ENCODE data around the gene FGG.
"Not testable (repeated sequence)": the region's sequence is repeated elsewhere in the genome, so short reads cannot be mapped to it uniquely, and the experiment has no call there.

FGG gene

DNA sequence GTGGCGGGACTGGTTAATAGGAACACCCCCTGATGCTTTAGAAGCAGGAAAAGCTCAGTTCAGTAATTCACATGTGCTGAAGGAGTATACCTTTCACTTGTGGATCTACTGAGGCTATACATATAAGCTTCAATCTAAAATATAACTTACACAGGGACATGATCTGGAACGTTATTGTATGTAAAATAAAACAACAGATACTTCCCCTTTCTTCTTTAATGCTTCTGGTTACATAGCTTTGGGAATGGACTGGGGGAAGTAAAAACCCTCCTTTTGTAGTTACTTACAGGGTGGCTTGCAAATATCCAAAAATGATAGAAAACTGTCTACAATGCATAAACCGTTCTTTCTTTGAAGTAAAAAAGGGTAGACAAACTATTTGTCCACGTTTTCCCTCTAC, 1.9 kb downstream of the FGG start:
- no peak for DNase-seq (ENCODE audit: low read depth)

DNA sequence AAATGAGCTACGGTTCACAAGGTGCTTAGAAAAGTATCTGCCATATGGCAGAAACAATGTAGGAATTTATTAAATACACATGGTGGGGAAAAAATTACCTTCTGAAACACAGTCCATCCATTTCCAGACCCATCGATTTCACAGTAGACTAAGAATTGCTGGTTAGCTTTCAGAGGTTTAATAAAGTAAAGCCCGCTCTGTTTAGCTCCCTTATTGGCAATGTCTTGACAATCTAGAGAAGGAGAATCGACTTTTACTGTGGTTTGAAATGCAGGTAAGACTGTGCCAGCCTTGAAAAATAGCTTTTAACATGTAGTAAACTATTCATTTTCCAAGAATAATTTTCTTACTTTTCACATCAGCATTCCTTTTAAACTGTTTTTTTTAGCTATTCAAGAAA, 2.9 kb downstream of the FGG start:
- no peak for DNase-seq (ENCODE audit: low read depth)

DNA sequence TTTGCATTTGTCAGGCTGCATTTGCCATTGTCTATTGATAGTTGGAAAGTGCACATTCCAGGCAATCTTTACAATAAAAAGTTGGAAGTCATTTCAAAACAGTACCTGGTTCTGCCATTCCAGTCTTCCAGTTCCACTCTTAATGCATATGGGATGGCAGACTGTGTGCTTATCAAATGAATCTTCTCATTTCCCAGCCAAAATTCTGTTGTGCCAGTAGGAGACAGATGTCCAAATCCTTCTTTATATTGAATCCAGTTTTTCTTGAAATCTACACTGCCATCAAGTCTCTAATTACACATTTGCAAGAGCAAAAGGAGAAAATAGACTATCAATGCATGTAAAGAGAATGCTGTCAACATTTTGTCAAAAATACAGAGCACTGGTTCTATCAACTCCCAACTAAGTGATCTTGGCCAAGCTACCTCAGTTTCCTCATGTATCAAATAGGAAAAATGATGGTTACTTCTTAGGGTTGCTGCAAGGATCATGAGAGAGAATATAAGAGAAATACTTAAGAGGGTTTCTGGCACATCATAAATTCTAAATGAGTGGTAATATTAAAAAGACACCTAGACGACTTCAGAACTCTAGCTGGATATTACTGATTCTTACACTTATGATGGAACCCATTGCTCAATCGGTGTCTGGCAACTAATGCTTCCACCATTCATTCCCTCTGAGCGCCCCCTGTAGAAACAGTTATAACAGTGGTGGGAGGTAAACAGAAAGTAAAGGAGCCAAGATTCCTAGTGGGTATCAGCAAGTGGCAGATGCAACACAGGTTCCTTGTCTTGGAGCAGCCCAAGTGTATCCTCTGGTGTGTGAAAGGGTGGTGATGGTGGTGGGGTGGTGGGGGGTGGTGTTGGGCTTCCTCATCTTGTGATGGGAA, 3.8 kb downstream of the FGG start:
- DNase-seq (ENCODE audit: low read depth), result no peak

DNA sequence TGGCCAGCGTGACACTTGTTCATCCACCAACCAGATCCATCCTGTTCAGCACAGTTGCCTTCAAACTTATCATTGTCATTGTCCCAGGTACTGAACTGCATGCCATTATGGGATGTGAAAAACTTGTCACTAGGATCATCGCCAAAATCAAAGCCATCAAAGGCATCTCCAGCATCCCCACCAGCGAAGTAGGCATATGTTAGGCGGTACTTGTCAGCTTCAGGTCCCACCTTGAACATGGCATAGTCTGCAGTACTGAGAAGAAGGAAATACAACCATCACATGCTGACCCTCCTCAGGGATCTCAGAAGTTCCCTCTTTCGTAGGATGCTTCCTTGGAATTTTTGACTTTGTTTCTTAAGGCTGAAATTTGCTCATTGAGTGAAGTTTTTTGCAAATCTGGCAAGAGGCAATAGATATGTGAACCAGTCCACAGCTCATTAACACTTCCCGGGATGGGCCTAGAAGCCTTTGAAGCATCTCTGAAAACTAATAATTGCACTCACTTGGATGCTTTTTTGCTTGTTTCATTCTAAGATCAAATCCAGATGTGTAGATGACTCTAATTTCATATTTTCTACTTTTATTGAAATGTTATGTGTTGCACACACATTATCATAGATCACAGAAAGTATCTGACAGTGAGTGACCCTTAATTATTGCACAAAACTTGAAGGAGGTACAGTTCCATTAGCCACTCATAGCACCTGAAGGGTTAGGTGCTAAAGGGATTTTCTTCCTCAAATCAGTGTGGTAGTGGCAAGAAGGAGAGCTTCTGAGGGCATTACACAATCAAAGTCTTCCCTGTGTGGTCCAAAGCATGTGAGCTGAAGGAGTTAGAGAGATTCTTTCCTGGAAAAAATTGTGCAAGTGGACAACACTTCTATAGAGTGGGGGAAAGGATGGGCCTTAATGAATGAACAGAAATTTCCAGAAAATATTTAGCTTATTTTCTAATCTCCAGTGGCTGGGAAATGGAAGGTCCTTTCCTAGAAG, 5.4 kb downstream of the FGG start:
- DNase-seq (ENCODE audit: low read depth), result no peak

DNA sequence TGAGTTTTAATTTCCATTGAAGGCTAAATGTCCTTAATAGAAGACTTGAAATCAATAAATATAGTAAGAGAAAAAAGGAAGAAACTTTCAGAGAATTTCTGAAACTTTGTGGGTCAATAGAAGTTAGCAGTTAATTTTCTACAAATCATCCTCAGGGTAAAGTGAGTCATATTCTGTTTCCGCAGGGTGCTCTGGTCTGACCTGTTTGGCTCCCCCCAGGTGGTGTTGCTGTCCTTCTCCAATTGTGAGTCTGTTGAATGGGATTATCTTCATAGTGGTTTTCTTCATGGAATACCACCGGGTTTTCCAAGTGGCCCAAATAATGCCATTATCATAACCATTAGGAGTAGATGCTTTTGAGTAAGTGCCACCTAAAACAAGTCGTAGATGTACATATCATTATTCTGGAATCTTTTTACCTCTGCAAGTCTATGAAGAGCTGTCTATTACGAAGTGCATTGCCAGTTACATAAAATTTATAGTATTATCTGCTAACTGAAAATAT, 7.7 kb downstream of the FGG start:
- no peak for DNase-seq (ENCODE audit: low read depth)

DNA sequence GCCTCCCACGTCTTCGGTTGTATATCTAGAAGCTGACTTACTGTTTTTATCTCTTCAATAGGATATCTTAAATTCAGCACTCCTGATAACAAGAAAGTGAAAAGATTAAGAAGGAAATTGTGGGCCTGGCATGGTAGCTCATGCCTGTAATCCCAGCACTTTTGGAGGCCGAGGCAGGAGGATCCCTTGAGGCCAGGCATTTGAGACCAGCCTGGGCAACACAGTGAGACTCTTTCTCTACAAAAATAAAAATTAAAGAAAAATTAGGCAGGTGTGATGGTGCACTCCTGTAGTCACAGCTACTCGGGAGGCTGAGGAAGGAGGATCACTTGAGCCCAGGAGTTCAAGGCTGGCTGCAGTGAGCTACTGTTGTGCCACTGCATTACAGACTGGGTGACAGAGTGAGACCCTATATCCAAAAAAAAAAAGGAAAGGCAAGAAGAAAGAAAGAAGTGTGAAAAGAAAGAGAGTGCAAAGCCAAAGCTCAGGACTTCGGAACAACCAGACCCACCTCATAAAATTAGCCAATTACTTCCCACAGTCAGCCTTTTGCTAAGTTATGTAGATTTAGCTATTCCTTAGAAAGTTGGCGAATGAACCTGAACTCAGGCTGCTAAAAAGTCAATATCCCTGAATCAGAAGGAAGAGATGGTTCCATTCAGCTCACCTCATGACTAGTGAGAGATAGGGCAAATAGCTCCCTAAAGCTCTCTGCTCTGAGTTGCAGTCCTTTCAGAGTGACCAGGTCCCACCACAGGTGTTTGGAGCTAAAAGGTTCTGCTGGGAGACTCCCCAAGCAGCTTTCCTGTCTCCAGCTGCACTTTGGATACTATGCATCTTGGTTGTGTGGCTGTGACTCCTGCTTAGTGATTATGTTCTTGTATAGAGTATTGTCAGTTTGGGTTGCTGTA, 9.2 kb downstream of the FGG start:
- no peak for DNase-seq (ENCODE audit: low read depth)

DNA sequence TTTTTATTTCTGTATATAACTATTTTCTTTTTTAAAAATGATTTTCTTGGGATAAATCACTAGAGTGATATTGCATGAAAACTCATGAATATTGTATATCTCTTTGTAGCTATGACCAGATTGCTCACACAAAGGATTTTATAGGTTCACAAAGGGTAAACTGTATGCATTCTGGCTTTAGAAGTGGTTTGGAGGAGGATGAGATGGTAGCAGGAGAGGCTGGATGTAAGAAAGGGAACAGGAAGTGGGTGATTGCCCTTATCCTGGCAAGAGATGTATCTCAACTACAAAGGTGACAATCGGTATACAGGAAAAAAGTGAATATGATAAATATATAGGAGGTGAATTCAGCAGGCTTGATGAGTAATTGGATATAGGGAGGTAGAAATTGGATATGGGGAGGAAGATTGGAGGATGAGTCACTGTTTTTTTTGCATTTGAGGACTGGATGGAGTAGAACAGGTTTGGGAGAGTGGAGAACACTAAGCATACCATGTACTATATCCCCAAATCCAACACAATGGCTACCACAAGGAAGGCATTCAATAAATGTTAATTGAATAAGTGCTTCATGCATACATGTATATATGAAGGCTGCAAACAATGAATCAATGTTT, 9.9 kb downstream of the FGG start:
- no peak for DNase-seq (ENCODE audit: low read depth)

DNA sequence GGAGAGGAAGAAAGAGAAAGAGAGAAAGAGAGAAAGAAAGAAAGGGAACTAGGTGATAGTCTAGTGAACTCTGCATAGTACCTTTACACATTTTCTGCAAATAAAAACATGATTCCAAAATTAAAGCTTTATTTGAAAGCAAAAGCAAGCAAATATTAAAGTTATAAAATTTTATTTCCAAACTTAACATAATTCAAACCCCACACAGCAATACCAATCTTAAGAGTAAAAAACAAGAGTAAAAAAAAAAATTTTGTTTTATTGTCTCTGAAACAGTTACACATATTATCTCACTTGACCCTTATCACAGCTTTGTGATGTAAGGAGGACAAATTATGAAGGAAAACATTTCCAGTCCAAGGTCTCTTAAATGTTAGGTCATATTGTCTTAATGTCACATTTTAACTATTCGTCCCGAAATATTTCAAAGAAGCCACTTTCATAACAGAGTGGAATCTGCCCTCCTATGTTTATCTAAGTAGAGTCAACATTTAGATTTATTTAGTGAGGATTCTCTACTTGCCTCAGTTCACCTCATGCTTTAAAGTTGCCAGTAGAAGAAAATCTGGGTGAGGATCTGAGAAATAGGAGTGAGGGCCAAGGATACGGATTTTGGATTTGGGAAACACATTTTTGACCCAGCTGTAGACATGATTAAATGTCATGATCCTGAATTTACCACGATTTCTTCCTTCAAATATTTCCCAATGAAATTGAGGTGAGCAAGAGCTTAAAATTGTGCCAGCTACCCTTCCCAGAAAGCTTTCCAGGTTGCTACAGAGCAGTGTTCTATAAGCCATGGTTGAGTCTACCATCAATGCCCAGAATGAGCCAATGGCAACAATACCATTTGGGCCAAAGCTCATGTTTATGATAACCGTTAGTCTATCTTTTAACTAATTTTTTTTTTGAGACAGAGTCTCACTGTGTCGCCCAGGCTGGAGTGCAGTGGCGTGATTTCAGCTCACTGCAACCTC, 14.4 kb downstream of the FGG start:
- no peak for DNase-seq (ENCODE audit: low read depth)

DNA sequence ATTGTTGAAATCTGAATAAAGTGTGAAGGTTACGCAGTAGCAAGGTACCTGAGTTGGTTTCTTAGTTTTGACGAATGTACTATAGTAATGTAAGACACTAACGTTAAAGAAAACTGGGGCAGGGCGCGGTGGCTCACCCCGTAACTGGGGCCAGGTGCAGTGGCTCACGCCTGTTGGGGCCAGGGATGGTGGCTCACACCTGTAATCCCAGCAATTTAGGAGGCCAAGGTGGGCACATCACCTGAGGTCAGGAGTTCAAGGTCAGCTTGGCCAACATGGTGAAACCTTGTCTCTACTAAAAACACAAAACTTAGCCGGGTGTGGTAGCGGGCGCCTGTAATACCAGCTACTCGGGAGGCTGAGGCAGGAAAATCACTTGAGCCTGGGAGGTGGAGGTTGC, 15.2 kb downstream of the FGG start:
- DNase-seq (ENCODE audit: low read depth), result not testable (repeated sequence)

DNA sequence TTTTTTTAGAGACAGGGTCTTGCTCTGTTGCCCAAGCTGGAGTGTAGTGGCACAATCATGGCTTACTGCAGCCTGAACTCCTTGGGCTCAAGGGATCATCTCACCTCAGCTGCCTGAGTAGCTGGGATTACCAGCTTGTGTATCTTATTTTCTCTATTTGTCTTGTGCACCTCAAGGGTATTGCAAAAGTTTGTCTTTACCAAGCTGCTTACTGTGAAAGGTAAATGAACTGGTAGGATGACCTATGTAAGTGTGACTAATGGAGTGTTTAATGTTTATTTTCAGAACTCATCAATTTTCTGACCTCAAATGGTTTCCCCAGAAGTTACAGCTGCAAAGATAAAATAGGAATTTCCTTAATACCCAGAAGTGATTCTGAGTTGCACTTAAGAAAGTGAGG, 16.6 kb downstream of the FGG start:
- DNase-seq (ENCODE audit: low read depth), result no peak

DNA sequence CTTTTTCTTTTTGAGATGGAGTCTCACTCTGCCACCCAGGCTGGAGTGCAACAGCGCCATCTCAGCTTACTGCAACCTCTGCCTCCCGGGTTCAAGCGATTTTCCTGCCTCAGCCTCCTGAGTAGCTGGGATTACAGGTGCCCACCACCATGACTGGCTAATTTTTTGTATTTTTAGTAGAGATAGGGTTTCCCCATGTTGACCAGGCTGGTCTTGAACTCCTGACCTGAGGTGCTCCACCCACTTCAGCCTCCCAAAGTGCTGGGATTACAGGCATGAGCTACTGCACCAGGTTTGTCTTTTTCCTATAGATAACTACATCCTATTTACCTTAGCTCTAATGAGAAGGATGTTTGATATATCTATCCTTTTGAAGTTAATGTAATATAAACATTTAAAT, 18.1 kb downstream of the FGG start:
- not testable (repeated sequence) for DNase-seq (ENCODE audit: low read depth)

DNA sequence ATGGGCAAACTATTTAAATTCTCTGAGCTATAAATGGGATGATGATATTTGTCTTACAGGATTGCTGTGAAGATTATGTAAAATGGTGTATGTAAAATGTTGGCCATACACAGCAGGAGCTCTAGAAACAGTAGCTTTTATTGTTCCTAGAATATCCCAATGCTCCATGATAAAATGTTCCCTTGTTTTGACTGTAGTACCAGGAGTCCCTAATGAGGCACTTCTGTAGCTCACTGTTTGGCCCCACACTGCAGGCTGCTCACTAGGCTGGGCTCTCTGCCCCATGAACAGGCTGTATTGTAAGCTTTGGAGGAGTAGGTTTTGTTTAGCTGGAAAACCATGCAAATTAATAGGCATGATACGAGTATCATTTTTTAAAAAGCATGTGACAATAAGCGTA, 18.6 kb downstream of the FGG start:
- no peak for DNase-seq (ENCODE audit: low read depth)

DNA sequence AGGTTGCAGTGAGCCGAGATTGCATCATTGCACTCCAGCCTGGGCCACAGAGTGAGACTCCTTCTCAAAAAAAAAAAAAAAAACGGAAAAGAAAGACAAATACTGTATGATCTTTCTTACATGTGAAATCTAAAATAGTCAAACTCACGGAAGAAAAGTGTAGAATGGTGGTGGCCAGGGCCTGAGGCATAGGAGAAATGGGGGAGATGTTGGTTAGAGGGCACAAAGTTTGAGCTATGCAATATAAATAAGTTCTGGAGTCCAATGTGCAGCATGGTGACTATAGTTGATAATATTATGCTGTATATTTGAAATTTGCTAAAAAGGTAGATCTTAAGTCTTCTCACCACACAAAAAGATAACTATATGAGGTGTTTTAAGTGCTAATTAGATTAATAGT, 20.6 kb downstream of the FGG start:
- no peak for DNase-seq (ENCODE audit: low read depth)

DNA sequence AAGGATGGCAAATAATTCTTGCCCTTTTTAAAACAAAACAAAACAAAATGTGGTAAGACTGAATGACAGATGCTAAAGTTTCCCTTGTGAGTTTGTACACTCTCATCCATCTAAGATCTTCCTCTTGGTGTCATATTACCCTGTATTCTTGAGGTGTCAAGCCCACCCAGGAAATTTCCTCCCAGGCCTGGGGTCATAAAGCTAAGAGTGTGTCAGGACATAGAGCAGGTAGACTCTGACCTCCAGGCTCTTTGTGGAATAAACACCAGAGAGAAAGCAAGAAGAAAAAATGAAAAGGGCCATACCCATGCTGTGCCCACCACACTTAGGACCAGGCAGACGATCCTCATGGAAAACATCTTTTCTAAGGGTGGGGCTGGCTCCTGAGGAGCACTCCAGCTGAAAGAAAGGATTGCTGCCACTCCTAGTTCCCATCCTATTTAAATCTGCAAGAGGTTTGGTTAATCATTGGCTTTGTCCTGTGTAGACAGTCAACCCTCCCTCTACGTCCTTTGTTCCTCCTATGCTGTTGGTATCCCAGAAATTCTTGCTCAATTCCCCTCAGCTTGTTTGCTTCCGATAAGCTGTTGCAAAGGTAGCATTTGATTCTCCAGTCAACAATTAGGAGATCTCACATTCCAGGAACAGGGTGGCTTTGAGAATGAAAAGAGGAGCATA, 22.0 kb downstream of the FGG start, which contains the start of gene FGA:
TSS of gene FGA (minus strand) at position 414 of the 678 bp plus-strand sequence. CDS start at position 359, 55 bp downstream.
- DNase-seq (ENCODE audit: low read depth), result no peak

DNA sequence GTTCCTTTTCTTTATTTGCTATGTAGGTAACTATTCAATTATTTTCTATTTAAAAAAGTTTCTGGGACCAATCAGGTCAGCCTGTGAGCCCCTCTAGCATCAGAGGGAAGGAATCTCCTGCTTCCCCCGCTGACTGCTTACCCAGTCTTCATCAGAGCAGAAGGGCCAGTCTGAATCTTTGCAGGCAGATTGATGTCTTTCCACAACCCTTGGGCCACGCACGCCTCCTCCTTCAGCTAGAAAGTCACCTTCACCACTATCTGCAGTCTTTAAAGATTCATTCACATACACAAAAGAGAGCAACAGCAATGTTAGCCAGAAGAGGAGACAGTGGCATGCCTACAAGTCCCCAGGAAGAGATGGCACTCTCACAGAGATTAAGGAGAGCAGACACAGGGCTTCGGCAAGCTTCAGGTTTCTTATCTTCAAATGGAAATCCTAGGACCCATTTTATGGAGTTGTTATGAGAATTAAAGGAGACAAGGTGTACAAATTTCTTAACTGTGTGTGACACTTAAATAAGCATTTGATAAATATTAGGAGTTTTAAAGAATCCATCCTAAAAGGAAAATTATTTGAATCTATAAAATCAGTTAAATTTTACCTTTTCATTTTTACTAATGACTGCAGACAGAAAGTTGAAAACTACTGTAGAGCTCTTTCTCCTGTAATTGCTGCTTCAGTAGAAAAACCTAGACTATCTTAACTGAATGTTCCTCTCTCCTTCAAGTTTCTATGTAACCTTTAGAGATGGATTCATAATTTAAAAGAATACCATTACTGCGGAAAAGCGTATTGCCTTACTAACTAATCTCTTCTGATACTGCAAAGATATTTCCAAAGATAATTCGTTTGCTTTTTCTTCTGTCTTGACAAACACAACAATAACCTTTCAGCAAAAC, 22.9 kb downstream of the FGG start:
- DNase-seq (ENCODE audit: low read depth), result no peak

DNA sequence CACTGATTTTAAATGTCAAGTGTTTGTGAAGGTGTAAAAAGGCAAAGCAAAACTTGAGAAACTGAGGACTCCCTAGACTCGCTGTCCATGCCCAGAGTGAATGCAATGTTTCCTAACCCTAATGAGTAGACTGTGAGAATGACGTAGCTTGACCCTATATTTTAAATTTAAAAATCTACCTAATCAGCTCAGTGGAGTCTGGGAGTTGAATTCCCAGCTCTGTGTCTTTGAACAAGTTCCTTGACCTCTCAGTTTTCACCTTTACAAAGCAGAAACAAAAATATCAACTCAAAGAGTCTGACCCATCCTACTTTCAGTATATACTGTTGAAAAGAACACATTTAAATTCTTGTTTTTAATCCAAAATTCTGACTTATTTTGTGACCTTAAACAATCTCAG, 24.3 kb downstream of the FGG start:
- DNase-seq (ENCODE audit: low read depth), result no peak

DNA sequence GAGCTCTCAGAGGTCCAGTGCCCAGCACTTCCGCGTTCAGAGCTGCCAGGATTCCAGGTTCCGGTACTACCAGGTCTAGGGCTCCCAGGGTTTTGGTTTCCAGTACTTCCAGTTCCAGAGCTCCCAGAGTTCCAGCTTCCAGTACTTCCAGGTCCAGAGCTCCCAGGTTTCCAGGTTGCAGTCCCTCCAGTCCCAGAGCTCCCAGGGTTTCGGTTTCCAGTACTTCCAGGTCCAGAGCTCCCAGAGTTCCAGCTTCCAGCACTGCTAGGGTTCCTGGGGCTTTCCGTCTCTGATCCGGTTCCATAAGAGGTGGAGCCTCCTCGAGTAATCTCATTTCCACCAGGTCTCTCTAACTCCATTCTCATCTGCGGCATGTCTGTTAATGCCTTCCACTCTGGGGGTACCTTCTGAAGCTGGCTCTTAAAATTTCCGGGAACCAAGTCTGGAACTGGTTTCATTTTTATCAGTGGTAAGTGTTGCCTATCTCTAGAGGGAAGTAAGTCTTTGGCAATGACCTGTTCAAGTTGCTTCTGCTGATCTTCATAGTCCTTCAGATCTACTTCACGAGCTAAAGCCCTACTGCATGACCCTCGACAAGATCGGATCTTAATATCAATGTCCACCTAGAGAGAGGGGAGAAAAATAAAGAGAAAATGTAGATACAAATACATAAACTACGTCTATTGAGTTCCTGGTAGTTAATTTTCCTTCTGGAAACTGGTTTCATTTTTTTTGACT, 26.0 kb downstream of the FGG start:
- DNase-seq (ENCODE audit: low read depth), result no peak
